Right lobe of liver (tissue), 4 donors: ENCODE results near the gene SSUH2.

Experiments used
- CTCF ChIP-seq, 4 donors: fragments of 200-600 bp in 3 of 4; fragments of 450-650 bp in 1 of 4; IDR thresholded peaks; one replicate each; pipeline versions ENCODE4 v1.5.1 to v1.8.0; 2016 to 2022; ENCODE audit warnings: antibody characterized with exemption in 4 of 4, mild to moderate bottlenecking in 2 of 4
- POLR2A ChIP-seq: fragments of 450-650 bp; IDR thresholded peaks from one replicate; pipeline ENCODE4 v1.6.1; 2017; ENCODE audit warnings: antibody characterized with exemption, mild to moderate bottlenecking
- donor health status: DM: no; HTN: no; CAD: no.
- donor health status: DM: no; HTN: no; CAD: no.
- donor health status: DM: no; HTN: yes; CAD: no.

- TF ChIP-seq CTCF (IDR thresholded peaks at IDR 0.05) (no peak), POLR2A (no peak)
These were observed 2.6 kb downstream of the SSUH2 start for GRCh38 chr3:8642001-8642400.
